ENCODE results near the gene SIRT1.
"Not testable (repeated sequence)": the region's sequence is repeated elsewhere in the genome, so short reads cannot be mapped to it uniquely, and the experiment has no call there.

The SIRT1 gene

GRCh38 chr10:67884313-67884841 lies at the start of gene SIRT1:
Gene SIRT1, plus strand, starts transcription at chr10:67884656. Its CDS starts 66 bp downstream, at chr10:67884722.
- DNase-seq (peak; percentile 92 to 94), ATAC-seq (peak; percentile 83)
- Mint-ChIP-seq H3K9me3 (no peaks in the 10 kb centered on the region), H3K27me3 (no peaks in the 10 kb centered on the region), H3K4me1 (peaks cover 29% of the 10 kb centered on the region), H3K27ac (peak within 1 kb of the TSS; percentile 94 to 95), H3K4me3 (peak within 1 kb of the TSS; percentile 89 to 96)

GRCh38 chr10:67835541-67836394 lies 48.7 kb upstream of the SIRT1 start:
- DNase-seq, H3K9me3 Mint-ChIP-seq, H3K27ac Mint-ChIP-seq, ATAC-seq, H3K27me3 Mint-ChIP-seq, H3K4me1 Mint-ChIP-seq: not testable (repeated sequence)
- H3K4me3 Mint-ChIP-seq: peak overlapping the region; percentile 85 to 94

GRCh38 chr10:67836488-67836887 lies 48.0 kb upstream of the SIRT1 start:
- Mint-ChIP-seq H3K9me3 (peaks cover 5 to 8% of the 10 kb centered on the region in 2 donors), H3K4me1 (peaks cover 6% of the 10 kb centered on the region), H3K27me3 (no peaks in the 10 kb centered on the region), H3K27ac (no peak overlapping the region), H3K4me3 (peak overlapping the region; percentile 85 to 94)
- ATAC-seq (no peak), DNase-seq (no peak)

GRCh38 chr10:67836972-67837371 lies 47.5 kb upstream of the SIRT1 start:
- H3K4me1 Mint-ChIP-seq: peaks cover 6% of the 10 kb centered on the region
- peaks cover 5 to 13% of the 10 kb centered on the region in 2 donors for H3K9me3 Mint-ChIP-seq
- H3K27me3 Mint-ChIP-seq: no peaks in the 10 kb centered on the region
- ATAC-seq (no peak), DNase-seq (no peak)
- peak overlapping the region in 1 of 2 donors; percentile 54 for H3K4me3 Mint-ChIP-seq
- H3K27ac Mint-ChIP-seq: no peak overlapping the region

GRCh38 chr10:67837541-67838314 lies 46.7 kb upstream of the SIRT1 start, which contains the start of gene DNAJC12:
Gene DNAJC12, minus strand, starts transcription at chr10:67838188. Its CDS starts 177 bp downstream, at chr10:67838011.
- ATAC-seq: peak; percentile 100
- peak in 1 of 2 donors; percentile 27 for DNase-seq
- H3K27me3 Mint-ChIP-seq: no peaks in the 10 kb centered on the region
- peak within 1 kb of the TSS; percentile 77 to 81 for H3K4me3 Mint-ChIP-seq
- H3K27ac Mint-ChIP-seq: peak within 1 kb of the TSS; percentile 47 to 81
- peaks cover 6% of the 10 kb centered on the region for H3K4me1 Mint-ChIP-seq
- H3K9me3 Mint-ChIP-seq: peaks cover 5 to 18% of the 10 kb centered on the region in 2 donors

- peaks cover 5 to 18% of the 10 kb centered on the region in 2 donors for H3K9me3 Mint-ChIP-seq
- H3K27me3 Mint-ChIP-seq, ATAC-seq, H3K4me1 Mint-ChIP-seq, DNase-seq, H3K4me3 Mint-ChIP-seq, H3K27ac Mint-ChIP-seq: not testable (repeated sequence)
Observed at GRCh38 chr10:67839511-67839910, 44.9 kb upstream of the SIRT1 start.

GRCh38 chr10:67839951-67840350 lies 44.5 kb upstream of the SIRT1 start:
- Mint-ChIP-seq H3K9me3 (peaks cover 5 to 18% of the 10 kb centered on the region in 2 donors), H3K4me1 (peaks cover 6% of the 10 kb centered on the region), H3K27ac (no peak overlapping the region), H3K4me3 (no peak overlapping the region), H3K27me3 (no peaks in the 10 kb centered on the region)
- ATAC-seq (no peak), DNase-seq (no peak)

GRCh38 chr10:67841737-67842136 lies 42.7 kb upstream of the SIRT1 start:
- Mint-ChIP-seq H3K4me1 (no peaks in the 10 kb centered on the region), H3K4me3 (no peak overlapping the region), H3K27ac (no peak overlapping the region), H3K27me3 (no peaks in the 10 kb centered on the region), H3K9me3 (peaks cover 5 to 18% of the 10 kb centered on the region in 2 donors)
- DNase-seq (no peak), ATAC-seq (no peak)

GRCh38 chr10:67843284-67843683 lies 41.2 kb upstream of the SIRT1 start:
- Mint-ChIP-seq H3K4me3 (no peak overlapping the region), H3K4me1 (peaks cover 6% of the 10 kb centered on the region), H3K9me3 (peaks cover 5 to 18% of the 10 kb centered on the region in 2 donors), H3K27ac (no peak overlapping the region), H3K27me3 (no peaks in the 10 kb centered on the region)
- ATAC-seq (no peak), DNase-seq (no peak)

- ATAC-seq (peak; percentile 98), DNase-seq (peak; percentile 84 to 94)
- no peaks in the 10 kb centered on the region for H3K27me3 Mint-ChIP-seq
- H3K27ac Mint-ChIP-seq: peak overlapping the region; percentile 97 to 98
- H3K4me3 Mint-ChIP-seq: peak overlapping the region; percentile 83 to 91
- peaks cover 40% of the 10 kb centered on the region for H3K4me1 Mint-ChIP-seq
- no peaks in the 10 kb centered on the region for H3K9me3 Mint-ChIP-seq
Observed at GRCh38 chr10:67849331-67850011, 35.0 kb upstream of the SIRT1 start.

- Mint-ChIP-seq H3K27me3 (no peaks in the 10 kb centered on the region), H3K27ac (no peak overlapping the region), H3K4me1 (peaks cover 56% of the 10 kb centered on the region), H3K9me3 (no peaks in the 10 kb centered on the region), H3K4me3 (peak overlapping the region in 1 of 2 donors; percentile 13)
- no peak for ATAC-seq
- DNase-seq: no peak
Observed at GRCh38 chr10:67851186-67851585, 33.3 kb upstream of the SIRT1 start.

GRCh38 chr10:67852761-67853160 lies 31.7 kb upstream of the SIRT1 start:
- DNase-seq (no peak), ATAC-seq (no peak)
- no peaks in the 10 kb centered on the region for H3K9me3 Mint-ChIP-seq
- no peak overlapping the region for H3K27ac Mint-ChIP-seq
- H3K27me3 Mint-ChIP-seq: no peaks in the 10 kb centered on the region
- peaks cover 54% of the 10 kb centered on the region for H3K4me1 Mint-ChIP-seq
- no peak overlapping the region for H3K4me3 Mint-ChIP-seq

- H3K9me3 Mint-ChIP-seq: no peaks in the 10 kb centered on the region
- DNase-seq: no peak
- ATAC-seq: no peak
- H3K27me3 Mint-ChIP-seq: no peaks in the 10 kb centered on the region
- H3K4me1 Mint-ChIP-seq: peaks cover 52% of the 10 kb centered on the region
- H3K27ac Mint-ChIP-seq: peak overlapping the region in 1 of 2 donors; percentile 27
- no peak overlapping the region for H3K4me3 Mint-ChIP-seq
Observed at GRCh38 chr10:67853512-67853911, 30.9 kb upstream of the SIRT1 start.

GRCh38 chr10:67858971-67859370 lies 25.5 kb upstream of the SIRT1 start:
- H3K4me1 Mint-ChIP-seq: peaks cover 18% of the 10 kb centered on the region
- H3K27ac Mint-ChIP-seq: no peak overlapping the region
- no peak for ATAC-seq
- H3K27me3 Mint-ChIP-seq: no peaks in the 10 kb centered on the region
- no peaks in the 10 kb centered on the region for H3K9me3 Mint-ChIP-seq
- no peak overlapping the region for H3K4me3 Mint-ChIP-seq
- no peak for DNase-seq

- H3K4me3 Mint-ChIP-seq: no peak overlapping the region
- no peaks in the 10 kb centered on the region for H3K9me3 Mint-ChIP-seq
- H3K27me3 Mint-ChIP-seq: no peaks in the 10 kb centered on the region
- H3K27ac Mint-ChIP-seq: no peak overlapping the region
- no peaks in the 10 kb centered on the region for H3K4me1 Mint-ChIP-seq
- ATAC-seq (no peak), DNase-seq (no peak)
Observed at GRCh38 chr10:67861750-67862432, 22.6 kb upstream of the SIRT1 start.

Measured in stimulated activated naive CD8-positive, alpha-beta T cell treated with anti-CD3 and anti-CD28 coated beads, Interleukin-15, amount 100 ng/mL, for 72 hours (primary cell).